Hematopoietic multipotent progenitor cell treated with erythropoietin and hydrocortisone succinate and interleukin-3 and kit ligand, for 17 days (in vitro differentiated cells): ENCODE data around the gene NELFB.
"Not testable (repeated sequence)": the region's sequence is repeated elsewhere in the genome, so short reads cannot be mapped to it uniquely, and the experiment has no call there.

Experiments used
- DNase-seq: peaks from one replicate; pipeline ENCODE4 v3.0.0-alpha.2; 2015; ENCODE audit warnings: low spot score

The NELFB gene

DNA sequence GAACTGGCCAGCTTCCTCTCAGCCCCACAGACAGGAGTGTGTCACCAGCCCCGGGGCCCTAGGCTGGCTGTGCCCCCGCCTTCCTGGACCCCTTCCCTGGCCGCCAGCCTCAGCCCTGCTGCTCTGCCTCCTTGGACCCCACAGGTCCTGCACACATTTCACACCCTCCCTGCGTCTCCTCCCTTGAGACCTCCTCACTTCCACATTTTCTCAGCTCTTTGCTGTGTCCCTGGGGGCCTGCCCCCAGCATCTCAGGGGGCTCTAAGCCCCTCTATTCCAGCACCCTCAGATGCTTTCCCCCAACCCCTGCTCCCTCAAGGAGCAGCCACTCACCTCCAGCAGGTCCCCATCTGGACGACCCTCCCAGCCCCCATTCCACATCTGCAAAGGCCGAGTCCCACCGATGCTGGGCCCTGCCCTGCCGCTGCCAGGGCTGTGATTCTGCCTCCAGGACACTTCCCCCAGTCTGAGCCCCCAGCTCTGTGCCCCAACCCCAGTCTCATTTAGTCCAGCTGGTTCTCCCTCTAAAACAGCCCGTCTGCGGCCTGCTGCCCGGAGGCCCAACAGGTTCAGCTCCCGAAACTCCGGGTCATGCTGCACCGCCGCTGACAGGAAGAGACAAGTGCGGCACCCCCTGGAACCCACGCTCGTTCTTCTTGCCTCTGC, 20.2 kb upstream of the NELFB start:
- DNase-seq = no peak

DNA sequence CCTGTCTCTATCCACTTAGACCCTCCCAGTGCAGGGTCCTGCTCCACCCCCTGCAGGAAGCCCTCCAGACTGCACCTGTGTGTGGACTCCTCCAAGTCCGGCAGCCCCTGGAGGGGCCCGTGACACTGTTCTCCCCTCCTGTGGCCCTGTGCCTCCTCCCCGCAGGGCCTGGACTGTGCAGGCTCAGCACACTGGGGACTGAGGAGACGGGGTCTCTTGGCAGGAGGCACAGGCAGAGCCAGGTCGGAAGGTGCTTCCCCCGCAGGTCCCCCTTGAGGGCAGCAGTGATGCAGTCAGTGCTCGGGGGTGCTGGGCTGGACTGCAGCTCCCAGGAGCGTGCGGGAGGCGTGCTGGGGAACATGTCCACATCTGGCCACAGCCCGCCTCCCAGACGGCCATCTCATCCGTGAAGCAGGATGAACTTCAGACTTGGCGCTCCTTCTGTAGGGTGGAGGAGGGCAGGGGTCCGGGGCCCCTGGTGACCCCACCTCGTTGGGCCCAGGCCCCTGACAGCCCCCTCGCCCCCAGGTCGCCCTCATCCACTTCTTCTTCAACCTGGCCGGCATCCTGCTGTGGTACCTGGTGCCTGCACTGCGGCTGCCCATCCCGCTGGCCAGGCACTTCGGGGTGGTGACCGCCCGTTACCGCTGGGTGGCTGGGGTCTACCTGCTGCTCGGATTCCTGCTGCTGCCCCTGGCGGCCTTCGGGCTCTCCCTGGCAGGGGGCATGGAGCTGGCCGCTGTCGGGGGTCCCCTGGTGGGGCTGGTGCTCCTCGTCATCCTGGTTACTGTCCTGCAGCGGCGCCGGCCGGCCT, 19.5 kb upstream of the NELFB start:
- no peak for DNase-seq

DNA sequence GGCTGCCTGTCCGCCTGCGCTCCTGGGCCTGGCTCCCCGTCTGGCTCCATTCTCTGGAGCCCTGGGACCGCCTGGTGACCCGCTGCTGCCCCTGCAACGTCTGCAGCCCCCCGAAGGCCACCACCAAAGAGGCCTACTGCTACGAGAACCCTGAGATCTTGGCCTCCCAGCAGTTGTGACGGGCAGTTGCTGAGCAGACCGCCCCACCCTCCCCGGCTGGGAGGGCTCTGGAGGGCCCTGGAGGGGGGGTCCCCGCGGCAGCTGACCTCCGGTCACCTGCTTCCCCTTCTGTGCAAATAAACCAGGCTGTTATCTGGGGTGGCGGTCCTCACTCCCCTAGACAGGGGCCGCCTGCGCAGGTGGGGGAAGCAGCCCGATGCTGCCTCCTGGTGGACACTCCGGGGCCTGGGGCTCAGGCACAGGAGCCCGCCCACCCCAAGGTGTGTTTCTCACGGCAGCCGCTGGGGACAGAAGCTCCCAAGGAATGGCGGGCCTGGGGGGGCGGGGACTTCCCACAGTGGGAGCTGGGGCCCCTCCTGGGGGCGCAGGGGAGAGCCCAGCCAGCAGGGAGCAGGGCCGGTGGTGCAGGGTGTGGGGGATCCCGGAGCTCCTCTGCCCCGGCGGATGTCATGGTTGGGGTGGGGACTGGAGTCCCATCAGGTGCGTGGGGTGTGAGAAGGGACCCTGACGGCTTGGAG, 18.7 kb upstream of the NELFB start:
- DNase-seq = peak; percentile 90

DNA sequence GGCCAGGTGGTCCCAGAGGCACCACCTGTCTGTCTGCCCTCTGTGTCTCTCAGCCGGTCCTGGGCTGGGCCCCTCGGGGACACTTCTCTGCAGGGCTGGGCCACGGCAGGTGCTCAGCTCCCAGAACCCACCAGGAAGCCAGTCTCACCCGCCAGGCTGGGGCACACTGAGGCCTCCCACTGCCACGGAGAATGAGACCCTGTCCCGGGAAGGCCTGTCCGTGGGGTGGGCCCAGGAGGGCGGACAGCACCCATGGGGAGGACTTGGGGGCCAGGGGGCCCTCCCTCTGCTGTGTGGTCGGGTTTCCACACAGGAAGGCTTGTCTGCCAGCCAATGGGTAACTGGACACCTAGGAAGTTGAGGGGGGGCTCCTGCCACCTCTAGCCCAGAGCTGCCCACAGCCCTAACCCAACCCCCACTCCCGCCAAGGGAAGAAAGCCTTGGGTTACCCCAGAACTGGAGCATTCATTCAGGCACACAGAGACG, 18.1 kb upstream of the NELFB start:
- DNase-seq = no peak

DNA sequence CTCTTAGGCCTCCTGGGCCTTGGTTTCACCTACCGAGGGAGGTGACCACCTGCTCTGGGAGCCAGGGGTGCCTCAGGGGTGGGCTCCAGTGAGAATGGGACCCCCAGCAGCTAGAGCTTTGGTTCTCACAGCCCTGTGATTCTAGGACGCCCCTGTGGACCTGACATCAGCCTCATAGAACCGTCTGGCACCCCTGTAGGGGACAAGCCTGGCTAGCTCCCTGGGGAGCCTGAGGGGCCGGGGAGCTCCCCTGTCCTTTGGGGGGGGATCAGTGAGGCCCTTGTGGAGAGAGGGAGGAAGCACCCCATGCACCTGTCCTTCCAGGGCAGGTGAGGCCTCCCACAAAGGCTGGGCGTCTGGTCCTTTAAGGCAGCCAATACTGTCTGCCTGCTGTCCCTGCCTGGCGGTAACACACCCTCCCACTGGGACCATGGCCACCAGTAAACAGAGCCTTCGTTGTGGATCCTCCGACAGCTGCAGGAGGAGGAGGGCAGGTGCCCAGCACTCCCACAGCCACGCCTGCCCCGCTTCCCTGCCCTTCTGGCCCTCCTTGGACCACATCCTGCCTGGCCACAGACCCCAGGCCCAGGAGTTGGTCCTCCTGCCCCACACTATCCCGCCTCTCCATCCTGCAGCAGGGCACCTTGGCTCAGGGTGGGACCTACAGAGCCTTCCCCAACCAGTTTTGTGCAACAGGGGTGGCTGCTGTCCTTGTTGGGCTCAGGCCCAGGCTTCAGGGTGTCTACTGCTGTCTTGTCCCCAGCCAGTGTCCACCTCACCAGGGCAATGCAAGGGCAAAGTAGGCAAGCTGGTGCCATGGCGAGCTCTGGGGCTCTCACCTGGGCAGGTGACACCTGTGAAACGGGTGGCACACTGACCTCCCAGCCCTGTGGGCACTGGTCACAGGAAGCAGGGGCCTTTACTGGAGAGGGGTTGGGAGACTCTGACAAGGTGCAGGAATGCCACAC, 17.1 kb upstream of the NELFB start:
- DNase-seq = no peak

DNA sequence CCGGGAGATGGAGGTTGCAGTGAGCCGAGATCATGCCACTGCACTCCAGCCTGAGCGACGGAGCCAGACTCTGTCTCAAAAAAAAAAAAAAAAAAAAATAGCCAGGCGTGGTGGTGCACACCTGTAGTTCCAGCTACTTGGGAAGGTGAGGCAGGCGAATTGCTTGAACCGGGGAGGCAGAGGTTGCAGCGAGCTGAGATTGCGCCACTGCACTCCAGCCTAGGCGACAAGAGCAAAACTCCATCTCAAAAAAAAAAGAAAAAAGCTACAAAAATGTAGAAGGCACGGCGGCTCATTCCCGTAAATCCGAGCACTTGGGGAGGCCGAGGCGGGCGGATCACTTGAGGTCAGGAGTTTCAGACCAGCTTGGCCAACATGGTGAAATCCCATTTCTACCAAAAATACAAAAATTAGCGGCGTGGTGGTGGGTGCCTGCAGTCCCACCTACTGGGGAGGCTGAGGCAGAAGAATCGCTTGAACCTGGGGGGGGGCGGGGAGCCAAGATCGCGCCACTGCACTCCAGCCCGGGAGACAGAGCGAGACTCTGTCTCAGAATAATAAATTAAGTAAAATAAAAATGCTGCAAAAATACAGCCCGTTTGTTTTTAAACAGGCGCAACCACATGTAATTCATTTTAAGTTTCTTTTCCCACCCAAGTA, 15.5 kb upstream of the NELFB start:
- DNase-seq = not testable (repeated sequence)

DNA sequence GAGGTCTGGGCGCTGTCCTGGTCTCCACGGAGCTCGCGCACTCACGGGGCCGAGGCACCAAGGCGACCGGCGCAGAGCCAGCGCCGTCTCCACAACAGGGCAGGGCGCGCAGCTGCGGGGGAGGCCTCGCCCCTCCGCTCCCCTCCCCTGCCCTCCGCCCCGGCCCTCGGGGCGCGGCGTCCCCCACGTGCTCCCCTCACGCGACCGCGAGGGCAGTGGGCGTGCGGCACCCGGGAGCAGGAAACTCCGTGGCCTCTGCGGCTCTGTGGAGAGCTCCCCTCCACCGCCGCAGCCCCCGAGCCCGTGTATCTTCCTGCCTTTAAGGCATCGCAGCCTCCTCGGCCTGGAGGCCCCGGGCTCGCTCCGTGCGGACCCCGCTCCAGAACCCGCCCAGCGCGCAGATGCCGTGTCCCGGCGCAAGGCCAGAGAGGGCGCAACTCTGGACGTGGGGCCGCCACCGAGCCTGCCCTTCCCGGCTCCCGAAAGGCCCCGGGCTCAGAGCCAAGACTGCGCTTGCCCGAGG, 14.7 kb upstream of the NELFB start:
- DNase-seq = peak; percentile 66

DNA sequence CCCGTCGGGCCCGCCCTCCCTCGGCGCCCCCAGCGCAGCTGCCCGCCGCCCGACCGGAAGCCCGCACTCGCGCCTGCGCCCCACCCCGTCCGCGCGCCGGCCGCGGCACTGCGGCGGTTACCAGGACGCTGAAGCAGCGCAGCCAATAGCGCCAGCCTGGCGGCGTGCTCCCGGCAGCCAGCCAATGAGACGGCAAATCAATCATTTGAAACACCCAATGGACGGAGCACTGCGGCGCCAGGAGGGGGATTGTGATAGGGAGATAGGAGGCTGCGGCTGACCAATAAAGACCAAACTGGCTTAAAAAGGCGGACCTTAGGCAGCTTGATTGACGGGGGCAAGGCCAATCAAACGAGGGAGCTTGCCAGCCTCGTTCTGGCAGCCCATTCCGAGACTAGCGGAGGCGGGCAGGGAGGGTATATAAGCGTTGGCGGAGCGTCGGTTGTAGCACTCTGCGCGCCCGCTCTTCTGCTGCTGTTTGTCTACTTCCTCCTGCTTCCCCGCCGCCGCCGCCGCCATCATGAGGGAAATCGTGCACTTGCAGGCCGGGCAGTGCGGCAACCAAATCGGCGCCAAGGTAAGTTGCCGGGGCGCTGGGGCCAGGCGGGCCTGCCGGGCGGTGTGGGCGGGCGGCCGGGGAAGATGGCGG, 14.2 kb upstream of the NELFB start, which contains the start of gene TUBB4B:
TSS of gene TUBB4B (plus strand) at position 447 of the 649 bp plus-strand sequence. CDS start at position 521, 74 bp downstream.
- DNase-seq = peak; percentile 100

DNA sequence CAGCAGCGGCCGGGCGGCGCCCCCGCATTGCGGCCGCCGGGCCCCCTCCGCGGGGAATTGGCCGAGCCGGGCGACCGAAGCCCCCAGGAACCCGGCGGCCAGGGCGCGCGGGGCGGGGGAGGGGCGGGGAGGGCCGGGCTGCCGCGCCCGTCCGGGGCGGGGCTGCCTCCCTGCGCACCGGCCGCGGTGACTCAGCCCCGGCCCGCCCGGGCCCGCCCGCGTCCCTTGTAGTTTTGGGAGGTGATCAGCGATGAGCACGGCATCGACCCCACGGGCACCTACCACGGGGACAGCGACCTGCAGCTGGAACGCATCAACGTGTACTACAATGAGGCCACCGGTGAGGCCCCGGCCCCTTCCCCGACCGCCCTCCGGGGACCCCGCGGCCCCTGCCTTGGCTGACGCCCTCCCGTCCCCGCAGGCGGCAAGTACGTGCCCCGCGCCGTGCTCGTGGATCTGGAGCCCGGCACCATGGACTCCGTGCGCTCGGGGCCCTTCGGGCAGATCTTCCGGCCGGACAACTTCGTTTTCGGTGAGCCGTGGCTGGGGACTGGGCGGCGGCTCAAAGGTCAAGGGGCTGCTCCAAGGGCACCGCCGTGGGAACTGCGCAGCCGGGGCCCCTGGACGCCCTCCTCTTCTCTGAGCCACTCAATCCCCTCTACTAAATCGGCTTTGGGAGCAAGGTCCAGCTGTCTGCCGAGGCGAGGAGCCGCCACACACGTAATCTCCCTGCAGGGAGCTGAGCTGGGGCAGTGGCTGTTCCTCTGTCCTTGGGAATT, 13.4 kb upstream of the NELFB start:
- peak; percentile 87 for DNase-seq

DNA sequence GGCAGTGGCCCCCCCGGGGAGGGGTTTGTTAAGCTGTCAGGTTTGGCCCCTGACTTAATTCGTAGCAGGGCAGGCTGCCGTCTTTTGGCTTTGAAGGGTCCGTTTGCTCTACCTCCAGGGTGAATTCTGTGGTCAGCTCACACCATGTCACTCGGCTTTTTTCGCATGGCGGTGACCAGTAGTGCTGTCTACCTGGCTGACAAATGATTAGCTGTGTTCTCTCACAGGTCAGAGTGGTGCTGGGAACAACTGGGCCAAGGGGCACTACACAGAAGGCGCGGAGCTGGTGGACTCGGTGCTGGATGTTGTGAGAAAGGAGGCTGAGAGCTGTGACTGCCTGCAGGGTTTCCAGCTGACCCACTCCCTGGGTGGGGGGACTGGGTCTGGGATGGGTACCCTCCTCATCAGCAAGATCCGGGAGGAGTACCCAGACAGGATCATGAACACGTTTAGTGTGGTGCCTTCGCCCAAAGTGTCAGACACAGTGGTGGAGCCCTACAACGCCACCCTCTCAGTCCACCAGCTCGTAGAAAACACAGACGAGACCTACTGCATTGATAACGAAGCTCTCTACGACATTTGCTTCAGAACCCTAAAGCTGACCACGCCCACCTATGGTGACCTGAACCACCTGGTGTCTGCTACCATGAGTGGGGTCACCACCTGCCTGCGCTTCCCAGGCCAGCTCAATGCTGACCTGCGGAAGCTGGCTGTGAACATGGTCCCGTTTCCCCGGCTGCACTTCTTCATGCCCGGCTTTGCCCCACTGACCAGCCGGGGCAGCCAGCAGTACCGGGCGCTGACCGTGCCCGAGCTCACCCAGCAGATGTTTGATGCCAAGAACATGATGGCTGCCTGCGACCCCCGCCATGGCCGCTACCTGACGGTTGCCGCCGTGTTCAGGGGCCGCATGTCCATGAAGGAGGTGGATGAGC, 12.6 kb upstream of the NELFB start:
- peak; percentile 70 for DNase-seq

DNA sequence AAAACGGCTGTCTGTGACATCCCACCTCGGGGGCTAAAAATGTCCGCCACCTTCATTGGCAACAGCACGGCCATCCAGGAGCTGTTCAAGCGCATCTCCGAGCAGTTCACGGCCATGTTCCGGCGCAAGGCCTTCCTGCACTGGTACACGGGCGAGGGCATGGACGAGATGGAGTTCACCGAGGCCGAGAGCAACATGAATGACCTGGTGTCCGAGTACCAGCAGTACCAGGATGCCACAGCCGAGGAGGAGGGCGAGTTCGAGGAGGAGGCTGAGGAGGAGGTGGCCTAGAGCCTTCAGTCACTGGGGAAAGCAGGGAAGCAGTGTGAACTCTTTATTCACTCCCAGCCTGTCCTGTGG, 11.9 kb upstream of the NELFB start:
- DNase-seq = not testable (repeated sequence)

DNA sequence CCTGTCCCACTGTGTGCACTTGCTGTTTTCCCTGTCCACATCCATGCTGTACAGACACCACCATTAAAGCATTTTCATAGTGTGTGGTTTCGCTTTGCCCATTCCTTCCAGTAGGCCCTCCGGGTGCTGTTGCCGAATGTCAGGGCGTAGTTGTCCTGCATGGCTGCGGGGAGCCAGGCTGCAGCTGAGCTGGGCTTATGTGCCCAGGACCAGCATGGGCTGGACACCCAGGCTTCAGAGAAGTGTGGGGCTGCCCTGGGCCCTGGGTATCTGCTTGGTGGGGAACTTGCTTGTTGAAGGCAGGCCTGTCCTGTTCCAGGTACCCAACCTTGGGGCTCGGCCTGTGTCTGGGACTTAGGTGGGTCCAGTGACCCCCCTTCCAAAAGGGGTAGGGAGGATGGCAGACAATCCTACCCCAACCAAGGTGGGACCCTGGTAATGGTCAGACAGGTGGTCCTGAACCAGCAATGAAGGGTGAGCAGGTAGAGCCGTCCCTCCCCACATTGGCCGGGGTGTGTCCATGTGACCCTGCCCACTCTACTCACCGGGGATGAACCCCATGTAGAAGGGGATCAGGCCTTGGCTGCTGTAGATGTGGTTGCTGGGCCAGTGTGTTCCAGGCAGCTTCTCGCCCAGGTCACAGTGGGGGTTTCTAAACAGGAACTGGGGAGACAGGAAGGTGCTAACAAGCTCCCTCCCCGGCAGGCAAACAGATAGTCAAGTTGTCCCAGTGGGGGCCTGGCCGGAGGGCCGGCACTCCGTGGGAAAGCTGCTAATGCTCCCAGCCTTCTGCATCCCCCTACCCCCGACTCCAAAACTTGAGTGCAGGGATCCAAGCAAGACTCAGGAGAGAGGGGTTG, 11.3 kb upstream of the NELFB start:
- DNase-seq = peak; percentile 50

DNA sequence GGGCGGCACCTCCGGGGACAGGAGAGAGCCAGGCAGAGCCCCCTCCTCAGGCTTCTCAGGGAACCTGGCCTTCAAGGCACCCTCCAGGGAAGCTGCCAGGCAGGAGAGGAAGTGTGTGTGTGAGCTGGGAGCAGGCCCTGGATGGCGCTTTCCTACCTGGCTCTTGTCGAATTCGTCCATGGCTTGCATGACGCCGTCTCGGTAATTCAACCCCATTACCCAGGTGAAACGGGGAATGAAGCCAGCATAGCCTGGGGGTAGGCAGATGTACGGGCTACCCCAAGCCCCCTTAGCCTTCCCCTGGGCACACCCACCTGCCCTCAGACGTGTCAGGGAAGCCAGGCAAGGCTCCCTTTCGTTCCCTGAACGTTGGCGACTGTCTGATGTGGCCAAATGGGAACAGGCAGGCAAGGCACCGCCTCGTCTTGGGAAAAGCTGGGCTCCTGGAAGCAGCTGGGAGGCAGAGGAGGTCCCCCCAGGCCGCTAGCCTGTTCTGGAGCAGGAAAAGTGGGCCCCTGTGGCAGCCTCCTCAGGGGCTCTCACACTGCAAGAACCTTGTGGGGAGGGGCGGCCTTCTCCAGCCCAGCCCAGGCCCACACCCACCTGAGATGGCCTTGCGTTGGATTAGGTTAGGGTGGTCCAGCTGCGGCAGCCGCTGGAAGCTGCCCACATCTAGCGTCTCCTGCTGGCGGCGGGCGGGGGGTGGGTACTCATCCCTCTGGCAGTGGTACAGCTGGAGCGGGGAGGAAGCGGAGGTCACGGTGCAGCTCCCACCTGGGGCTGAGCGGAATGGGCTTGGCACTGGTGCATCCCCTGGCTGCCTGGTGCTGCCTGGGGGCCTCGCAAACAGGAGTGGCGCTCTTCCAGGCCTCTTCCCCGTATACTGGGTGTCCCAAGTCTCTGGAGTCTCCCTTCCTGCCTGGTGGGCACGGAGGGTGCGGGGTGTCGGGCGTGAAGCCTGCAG, 10.4 kb upstream of the NELFB start:
- DNase-seq = peak; percentile 48

DNA sequence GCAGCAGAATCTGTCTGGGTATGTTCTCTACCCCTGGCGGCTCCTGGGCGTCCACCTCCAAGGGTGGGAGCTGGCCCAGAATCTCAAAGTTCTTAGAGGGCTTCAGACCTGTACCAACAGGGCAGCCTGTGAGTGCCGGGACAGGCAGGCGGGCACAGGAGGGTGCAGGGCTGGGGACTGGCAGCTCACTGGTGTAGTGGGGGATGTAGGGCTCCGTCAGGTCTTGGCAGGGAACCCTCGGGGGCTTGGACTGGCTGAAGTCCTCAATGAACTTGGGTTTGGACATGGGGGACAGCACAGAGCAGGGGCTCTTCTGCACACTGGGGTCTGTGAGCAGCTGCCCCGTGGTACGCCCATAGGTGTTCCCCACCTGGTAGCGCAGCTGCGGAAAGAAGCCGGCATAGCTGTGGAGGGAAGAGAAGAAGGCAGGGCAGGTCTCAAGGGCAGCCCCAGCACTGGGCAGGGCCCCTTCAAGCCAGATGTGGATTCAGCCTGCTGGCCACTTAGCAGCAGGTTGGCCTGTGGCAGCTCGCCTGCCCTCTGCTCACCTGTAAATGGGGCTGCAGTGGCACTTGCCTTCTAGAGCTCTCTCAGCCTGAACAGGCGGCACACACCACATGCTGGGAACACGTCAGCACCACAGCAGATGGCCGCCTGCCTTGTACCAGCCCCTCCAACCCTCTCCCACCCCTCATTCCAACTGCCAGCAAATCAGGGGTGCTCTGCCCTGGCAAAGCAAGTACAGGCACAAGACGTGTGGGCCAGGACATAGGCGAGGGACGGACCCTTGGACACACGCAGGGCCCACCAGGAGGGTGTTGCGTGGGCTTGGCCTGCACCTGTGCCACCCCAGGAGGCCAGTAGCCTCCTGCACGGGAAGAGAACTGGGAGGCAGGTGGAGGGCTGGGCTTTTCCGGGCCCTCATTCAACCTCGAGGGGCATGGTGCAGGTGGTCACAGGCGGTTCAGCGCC, 9.4 kb upstream of the NELFB start:
- DNase-seq = no peak
